Activated naive CD4-positive, alpha-beta T cell treated with anti-CD3 and anti-CD28 coated beads, Interleukin-2, amount 10 ng/mL, durations not matched to agents 5 hours and 36 hours (primary cell): ENCODE measurements around the gene SH3GL3. TPM values are rescaled to one million over a fixed set of nuclear protein-coding genes. Genes with fewer than 3 reads are reported as not detected.

Experiments used
- total RNA-seq, 2 experiments: library from RNA; stranded (reverse); gene quantifications; one replicate each; pipeline ENCODE4 v1.2.3, GENCODE V29; 2021

SH3GL3 gene, protein sequence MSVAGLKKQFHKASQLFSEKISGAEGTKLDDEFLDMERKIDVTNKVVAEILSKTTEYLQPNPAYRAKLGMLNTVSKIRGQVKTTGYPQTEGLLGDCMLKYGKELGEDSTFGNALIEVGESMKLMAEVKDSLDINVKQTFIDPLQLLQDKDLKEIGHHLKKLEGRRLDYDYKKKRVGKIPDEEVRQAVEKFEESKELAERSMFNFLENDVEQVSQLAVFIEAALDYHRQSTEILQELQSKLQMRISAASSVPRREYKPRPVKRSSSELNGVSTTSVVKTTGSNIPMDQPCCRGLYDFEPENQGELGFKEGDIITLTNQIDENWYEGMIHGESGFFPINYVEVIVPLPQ
- total RNA-seq, result not detected

DNA sequence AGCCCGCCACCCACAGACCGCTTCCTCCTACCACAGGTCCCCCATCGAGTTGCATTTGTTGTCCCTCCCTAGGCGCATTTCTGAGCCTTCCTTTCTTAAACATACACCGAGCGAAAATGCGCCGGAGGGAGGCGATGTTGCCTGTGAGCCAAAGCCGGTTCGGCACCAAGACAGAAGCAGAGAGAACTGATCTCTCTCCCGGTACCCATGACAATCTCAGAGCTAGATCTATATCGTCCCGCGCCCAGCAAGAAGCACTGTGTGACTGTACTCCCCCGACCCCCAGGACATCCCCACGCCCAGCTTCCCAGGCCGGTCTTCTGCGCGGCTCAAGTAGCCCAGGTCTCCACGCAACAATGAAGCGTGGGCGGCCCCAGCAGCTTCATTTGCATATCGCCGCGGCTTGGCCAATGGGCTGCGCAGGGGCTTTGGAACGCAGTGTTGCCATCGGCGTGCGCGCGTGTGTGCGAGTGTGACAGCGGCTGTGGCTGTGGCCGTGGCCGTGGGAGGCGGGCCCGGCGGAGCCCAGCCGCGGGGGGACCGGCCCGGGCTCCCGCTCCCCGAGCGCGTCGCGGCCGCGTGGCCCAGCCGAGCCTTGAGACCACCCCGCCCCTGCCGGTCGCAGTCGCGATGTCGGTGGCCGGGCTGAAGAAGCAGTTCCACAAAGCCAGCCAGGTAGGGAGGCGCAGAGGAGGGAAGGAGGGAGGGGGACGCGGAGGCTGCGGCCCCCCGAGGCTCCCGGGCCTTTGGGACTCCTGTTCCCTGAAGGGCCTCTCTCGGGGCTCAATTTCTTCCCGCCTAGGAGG lies at the start of gene SH3GL3:
Gene SH3GL3, plus strand, starts transcription at position 438 of the 806 bp plus-strand sequence. Its CDS starts 193 bp downstream, at position 631.

DNA sequence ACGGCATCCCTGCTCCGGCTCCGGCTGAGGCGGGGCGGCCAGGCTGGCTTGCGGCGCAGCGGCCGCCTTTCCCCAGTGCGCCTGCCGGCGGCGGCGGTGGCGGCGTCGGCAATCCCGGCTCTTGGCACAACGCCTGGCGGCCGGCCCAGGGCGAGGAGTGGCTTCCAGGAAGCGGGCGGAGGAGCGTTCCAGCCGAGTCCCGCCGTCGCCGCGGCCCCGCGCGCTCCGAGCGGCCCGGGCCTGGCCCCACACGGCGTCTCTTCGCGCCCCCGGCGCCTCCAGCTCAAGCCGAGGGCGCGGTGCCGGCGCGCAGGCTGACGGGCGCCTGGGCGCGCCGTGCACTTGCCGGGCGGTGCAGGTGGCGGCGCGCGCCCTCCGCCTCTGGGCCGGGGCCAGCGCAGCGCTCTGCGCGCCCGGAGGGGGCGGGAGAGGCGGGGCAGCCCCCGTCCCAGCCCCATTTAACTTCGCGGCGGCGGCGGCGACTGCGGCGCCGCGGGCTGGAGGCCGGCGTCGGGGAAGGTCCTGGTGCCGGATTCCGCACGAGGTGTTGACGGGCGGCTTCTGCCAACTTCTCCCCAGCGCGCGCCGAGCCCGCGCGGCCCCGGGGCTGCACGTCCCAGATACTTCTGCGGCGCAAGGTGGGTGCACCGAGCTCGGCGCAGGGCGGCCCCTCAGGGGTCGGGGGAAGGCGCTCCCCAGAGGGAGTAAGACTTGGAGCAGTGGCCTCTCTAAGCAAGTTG lies 206.7 kb downstream of the SH3GL3 start, which contains the start of gene ADAMTSL3:
Gene ADAMTSL3, plus strand, starts transcription at position 485 of the 740 bp plus-strand sequence. CDS start 1,639 bp downstream, outside the sequence.

Other genes starting within 250 kb of the SH3GL3 start
- gene HDGFL3, start 239.5 kb upstream of the SH3GL3 start, total RNA-seq, result 10 to 100 TPM; 26.7 to 28.2 TPM
- not detected for gene BNC1, start 162.7 kb upstream of the SH3GL3 start, total RNA-seq
- not detected for gene ADAMTSL3, start 206.8 kb downstream of the SH3GL3 start, total RNA-seq